ENCODE results near the gene NOS1AP.

The NOS1AP gene

GRCh38 chr1:162326559-162326958, 257.1 kb downstream of the NOS1AP start:
- H3K27ac ChIP-seq (ENCODE audit: low read depth in 2 of 2, low read length in 2 of 2): no peak overlapping the region
- no peak overlapping the region for H3K4me3 ChIP-seq (ENCODE audit: low read length in 2 of 2)
- H3K4me1 ChIP-seq (ENCODE audit: control insufficient read depth in 2 of 2, insufficient read depth in 2 of 2, low read length in 2 of 2): no peaks in the 10 kb centered on the region
- H3K27me3 ChIP-seq (ENCODE audit: control insufficient read depth in 2 of 2, insufficient read depth in 2 of 2, low read length in 2 of 2): no peaks in the 10 kb centered on the region
- no peak overlapping the region for H3K9ac ChIP-seq (ENCODE audit: low read depth in 1 of 2, low read length in 2 of 2)
- no peaks in the 10 kb centered on the region for H3K36me3 ChIP-seq (ENCODE audit: control insufficient read depth in 2 of 2, insufficient read depth in 2 of 2, low read length in 2 of 2)
- H3K9me3 ChIP-seq (ENCODE audit: control insufficient read depth in 2 of 2, low read length in 2 of 2): no peaks in the 10 kb centered on the region

- Histone ChIP-seq H3K4me3 (ENCODE audit: low read length in 2 of 2) (no peak overlapping the region), H3K27me3 (ENCODE audit: control insufficient read depth in 2 of 2, insufficient read depth in 2 of 2, low read length in 2 of 2) (no peaks in the 10 kb centered on the region), H3K4me1 (ENCODE audit: control insufficient read depth in 2 of 2, insufficient read depth in 2 of 2, low read length in 2 of 2) (no peaks in the 10 kb centered on the region), H3K36me3 (ENCODE audit: control insufficient read depth in 2 of 2, insufficient read depth in 2 of 2, low read length in 2 of 2) (no peaks in the 10 kb centered on the region), H3K9me3 (ENCODE audit: control insufficient read depth in 2 of 2, low read length in 2 of 2) (no peaks in the 10 kb centered on the region), H3K9ac (ENCODE audit: low read depth in 1 of 2, low read length in 2 of 2) (no peak overlapping the region), H3K27ac (ENCODE audit: low read depth in 2 of 2, low read length in 2 of 2) (no peak overlapping the region)
Measured at GRCh38 chr1:162327144-162327787, 257.8 kb downstream of the NOS1AP start.

- Histone ChIP-seq H3K36me3 (ENCODE audit: control insufficient read depth in 2 of 2, insufficient read depth in 2 of 2, low read length in 2 of 2) (no peaks in the 10 kb centered on the region), H3K4me3 (ENCODE audit: low read length in 2 of 2) (no peak overlapping the region), H3K27me3 (ENCODE audit: control insufficient read depth in 2 of 2, insufficient read depth in 2 of 2, low read length in 2 of 2) (no peaks in the 10 kb centered on the region), H3K9me3 (ENCODE audit: control insufficient read depth in 2 of 2, low read length in 2 of 2) (no peaks in the 10 kb centered on the region), H3K9ac (ENCODE audit: low read depth in 1 of 2, low read length in 2 of 2) (no peak overlapping the region), H3K27ac (ENCODE audit: low read depth in 2 of 2, low read length in 2 of 2) (no peak overlapping the region), H3K4me1 (ENCODE audit: control insufficient read depth in 2 of 2, insufficient read depth in 2 of 2, low read length in 2 of 2) (no peaks in the 10 kb centered on the region)
Measured at GRCh38 chr1:162327788-162328165, 258.3 kb downstream of the NOS1AP start.

- Histone ChIP-seq H3K36me3 (ENCODE audit: control insufficient read depth in 2 of 2, insufficient read depth in 2 of 2, low read length in 2 of 2) (peaks cover 0 to 5% of the 10 kb centered on the region in 2 donors), H3K27ac (ENCODE audit: low read depth in 2 of 2, low read length in 2 of 2) (no peak overlapping the region), H3K27me3 (ENCODE audit: control insufficient read depth in 2 of 2, insufficient read depth in 2 of 2, low read length in 2 of 2) (peaks cover 0 to 2% of the 10 kb centered on the region in 2 donors)
Measured at GRCh38 chr1:162328512-162328911, 259.0 kb downstream of the NOS1AP start.

GRCh38 chr1:162329826-162330225, 260.3 kb downstream of the NOS1AP start:
- no peak overlapping the region for H3K9ac ChIP-seq (ENCODE audit: low read depth in 1 of 2, low read length in 2 of 2)
- no peak overlapping the region for H3K4me3 ChIP-seq (ENCODE audit: low read length in 2 of 2)
- H3K4me1 ChIP-seq (ENCODE audit: control insufficient read depth in 2 of 2, insufficient read depth in 2 of 2, low read length in 2 of 2): no peaks in the 10 kb centered on the region

More at GRCh38 chr1:162328512-162328911, 259.0 kb downstream of the NOS1AP start:
- H3K9ac ChIP-seq (ENCODE audit: low read depth in 1 of 2, low read length in 2 of 2): no peak overlapping the region
- no peaks in the 10 kb centered on the region for H3K4me1 ChIP-seq (ENCODE audit: control insufficient read depth in 2 of 2, insufficient read depth in 2 of 2, low read length in 2 of 2)
- H3K4me3 ChIP-seq (ENCODE audit: low read length in 2 of 2): no peak overlapping the region
- no peaks in the 10 kb centered on the region for H3K9me3 ChIP-seq (ENCODE audit: control insufficient read depth in 2 of 2, low read length in 2 of 2)

GRCh38 chr1:162333991-162334390, 264.5 kb downstream of the NOS1AP start:
- Histone ChIP-seq H3K27me3 (ENCODE audit: control insufficient read depth in 2 of 2, insufficient read depth in 2 of 2, low read length in 2 of 2) (peaks cover 0 to 2% of the 10 kb centered on the region in 2 donors), H3K36me3 (ENCODE audit: control insufficient read depth in 2 of 2, insufficient read depth in 2 of 2, low read length in 2 of 2) (peaks cover 0 to 6% of the 10 kb centered on the region in 2 donors), H3K9me3 (ENCODE audit: control insufficient read depth in 2 of 2, low read length in 2 of 2) (no peaks in the 10 kb centered on the region), H3K4me1 (ENCODE audit: control insufficient read depth in 2 of 2, insufficient read depth in 2 of 2, low read length in 2 of 2) (no peaks in the 10 kb centered on the region), H3K9ac (ENCODE audit: low read depth in 1 of 2, low read length in 2 of 2) (no peak overlapping the region), H3K4me3 (ENCODE audit: low read length in 2 of 2) (no peak overlapping the region), H3K27ac (ENCODE audit: low read depth in 2 of 2, low read length in 2 of 2) (no peak overlapping the region)

More at GRCh38 chr1:162329826-162330225, 260.3 kb downstream of the NOS1AP start:
- Histone ChIP-seq H3K27me3 (ENCODE audit: control insufficient read depth in 2 of 2, insufficient read depth in 2 of 2, low read length in 2 of 2) (peaks cover 0 to 2% of the 10 kb centered on the region in 2 donors), H3K27ac (ENCODE audit: low read depth in 2 of 2, low read length in 2 of 2) (no peak overlapping the region), H3K9me3 (ENCODE audit: control insufficient read depth in 2 of 2, low read length in 2 of 2) (no peaks in the 10 kb centered on the region), H3K36me3 (ENCODE audit: control insufficient read depth in 2 of 2, insufficient read depth in 2 of 2, low read length in 2 of 2) (peaks cover 0 to 6% of the 10 kb centered on the region in 2 donors)

- Histone ChIP-seq H3K27me3 (ENCODE audit: control insufficient read depth in 2 of 2, insufficient read depth in 2 of 2, low read length in 2 of 2) (peaks cover 0 to 2% of the 10 kb centered on the region in 2 donors), H3K4me1 (ENCODE audit: control insufficient read depth in 2 of 2, insufficient read depth in 2 of 2, low read length in 2 of 2) (no peaks in the 10 kb centered on the region), H3K4me3 (ENCODE audit: low read length in 2 of 2) (no peak overlapping the region), H3K36me3 (ENCODE audit: control insufficient read depth in 2 of 2, insufficient read depth in 2 of 2, low read length in 2 of 2) (peaks cover 0 to 6% of the 10 kb centered on the region in 2 donors), H3K9ac (ENCODE audit: low read depth in 1 of 2, low read length in 2 of 2) (no peak overlapping the region), H3K27ac (ENCODE audit: low read depth in 2 of 2, low read length in 2 of 2) (no peak overlapping the region), H3K9me3 (ENCODE audit: control insufficient read depth in 2 of 2, low read length in 2 of 2) (no peaks in the 10 kb centered on the region)
Measured at GRCh38 chr1:162335126-162335525, 265.6 kb downstream of the NOS1AP start.

GRCh38 chr1:162336621-162337285, 267.3 kb downstream of the NOS1AP start:
- H3K9me3 ChIP-seq (ENCODE audit: control insufficient read depth in 2 of 2, low read length in 2 of 2): no peaks in the 10 kb centered on the region
- no peak overlapping the region for H3K9ac ChIP-seq (ENCODE audit: low read depth in 1 of 2, low read length in 2 of 2)
- H3K27ac ChIP-seq (ENCODE audit: low read depth in 2 of 2, low read length in 2 of 2): no peak overlapping the region
- peaks cover 0 to 2% of the 10 kb centered on the region in 2 donors for H3K27me3 ChIP-seq (ENCODE audit: control insufficient read depth in 2 of 2, insufficient read depth in 2 of 2, low read length in 2 of 2)
- peaks cover 0 to 6% of the 10 kb centered on the region in 2 donors for H3K36me3 ChIP-seq (ENCODE audit: control insufficient read depth in 2 of 2, insufficient read depth in 2 of 2, low read length in 2 of 2)
- no peak overlapping the region for H3K4me3 ChIP-seq (ENCODE audit: low read length in 2 of 2)
- no peaks in the 10 kb centered on the region for H3K4me1 ChIP-seq (ENCODE audit: control insufficient read depth in 2 of 2, insufficient read depth in 2 of 2, low read length in 2 of 2)

GRCh38 chr1:162342452-162342983, 273.0 kb downstream of the NOS1AP start:
- Histone ChIP-seq H3K9me3 (ENCODE audit: control insufficient read depth in 2 of 2, low read length in 2 of 2) (no peaks in the 10 kb centered on the region), H3K4me3 (ENCODE audit: low read length in 2 of 2) (no peak overlapping the region), H3K27ac (ENCODE audit: low read depth in 2 of 2, low read length in 2 of 2) (no peak overlapping the region), H3K9ac (ENCODE audit: low read depth in 1 of 2, low read length in 2 of 2) (no peak overlapping the region), H3K27me3 (ENCODE audit: control insufficient read depth in 2 of 2, insufficient read depth in 2 of 2, low read length in 2 of 2) (no peaks in the 10 kb centered on the region), H3K4me1 (ENCODE audit: control insufficient read depth in 2 of 2, insufficient read depth in 2 of 2, low read length in 2 of 2) (no peaks in the 10 kb centered on the region), H3K36me3 (ENCODE audit: control insufficient read depth in 2 of 2, insufficient read depth in 2 of 2, low read length in 2 of 2) (no peaks in the 10 kb centered on the region)

GRCh38 chr1:162343470-162343869, 274.0 kb downstream of the NOS1AP start:
- Histone ChIP-seq H3K9ac (ENCODE audit: low read depth in 1 of 2, low read length in 2 of 2) (no peak overlapping the region), H3K36me3 (ENCODE audit: control insufficient read depth in 2 of 2, insufficient read depth in 2 of 2, low read length in 2 of 2) (no peaks in the 10 kb centered on the region), H3K27ac (ENCODE audit: low read depth in 2 of 2, low read length in 2 of 2) (no peak overlapping the region), H3K9me3 (ENCODE audit: control insufficient read depth in 2 of 2, low read length in 2 of 2) (no peaks in the 10 kb centered on the region), H3K27me3 (ENCODE audit: control insufficient read depth in 2 of 2, insufficient read depth in 2 of 2, low read length in 2 of 2) (no peaks in the 10 kb centered on the region), H3K4me3 (ENCODE audit: low read length in 2 of 2) (no peak overlapping the region), H3K4me1 (ENCODE audit: control insufficient read depth in 2 of 2, insufficient read depth in 2 of 2, low read length in 2 of 2) (no peaks in the 10 kb centered on the region)
